GM23338 (cell line): ENCODE measurements around the gene SLC6A5. TPM values are rescaled to one million over a fixed set of nuclear protein-coding genes. Genes with fewer than 3 reads are reported as not detected.

Experiments used
- ATAC-seq: fragments of 200-7000 bp; cut with Tn5 transposase; 3 replicates; pipeline ENCODE4 v1.9.1; 2020
- DNase-seq: peaks from one replicate; pipeline ENCODE4 v3.0.0-alpha.2; 2015; ENCODE audit warnings: low spot score
- H2AFZ ChIP-seq: fragments of 200-600 bp; sonication (generic); 2 replicates; pipeline ENCODE4 v1.8.0; 2016; ENCODE audit warnings: antibody characterized with exemption, mild to moderate bottlenecking, moderate library complexity
- H3F3A ChIP-seq: fragments of 200-600 bp; sonication (generic); replicated peaks from 2 replicates; pipeline ENCODE4 v1.8.0; 2017; ENCODE audit warnings: antibody characterized with exemption, mixed run types, low read depth
- H3K27ac ChIP-seq: fragments of 200-600 bp; sonication (generic); 2 replicates; pipeline ENCODE4 v1.6.1; 2016; ENCODE audit warnings: low read depth
- H3K27me3 ChIP-seq: fragments of 200-600 bp; sonication (generic); 2 replicates; pipeline ENCODE4 v1.8.0; 2016; ENCODE audit warnings: mild to moderate bottlenecking, mixed run types, moderate library complexity; ENCODE audit not compliant: insufficient read depth
- H3K36me3 ChIP-seq: fragments of 200-600 bp; sonication (generic); 2 replicates; pipeline ENCODE4 v1.8.0; 2016; ENCODE audit warnings: mild to moderate bottlenecking; ENCODE audit not compliant: insufficient read depth
- H3K4me1 ChIP-seq: fragments of 200-600 bp; sonication (generic); 2 replicates; pipeline ENCODE4 v1.8.0; 2016; ENCODE audit warnings: mild to moderate bottlenecking, moderate library complexity; ENCODE audit not compliant: insufficient read depth
- H3K4me2 ChIP-seq: fragments of 200-600 bp; sonication (generic); 2 replicates; pipeline ENCODE4 v1.7.1; 2017; ENCODE audit warnings: mixed run types
- H3K4me3 ChIP-seq: fragments of 200-600 bp; sonication (generic); 2 replicates; pipeline ENCODE4 v1.6.1; 2016; ENCODE audit warnings: mixed run types
- H3K79me2 ChIP-seq: fragments of 200-600 bp; sonication (generic); replicated peaks from 2 replicates; pipeline ENCODE4 v1.8.0; 2017; ENCODE audit warnings: mild to moderate bottlenecking; ENCODE audit not compliant: insufficient read depth
- H3K9me2 ChIP-seq: fragments of 200-600 bp; sonication (generic); 2 replicates; pipeline ENCODE4 v1.8.0; 2017; ENCODE audit not compliant: insufficient read depth
- H4K20me1 ChIP-seq: fragments of 200-600 bp; sonication (generic); replicated peaks from 2 replicates; pipeline ENCODE4 v1.8.0; 2017; ENCODE audit warnings: mild to moderate bottlenecking; ENCODE audit not compliant: insufficient read depth
- H3K27ac Mint-ChIP-seq: 2 replicates; pipeline ENCODE4 v1.8.0; 2020; ENCODE audit warnings: inconsistent platforms, mild to moderate bottlenecking, moderate library complexity, mixed read lengths
- H3K27me3 Mint-ChIP-seq: 3 replicates; pipeline ENCODE4 v1.8.0; 2022; ENCODE audit warnings: low read depth, mild to moderate bottlenecking, moderate library complexity, mixed read lengths, inconsistent platforms; ENCODE audit not compliant: insufficient read depth, poor library complexity
- H3K36me3 Mint-ChIP-seq: 3 replicates; pipeline ENCODE4 v1.8.0; 2021; ENCODE audit warnings: low read depth, mild to moderate bottlenecking, inconsistent platforms, moderate library complexity, mixed read lengths
- H3K4me1 Mint-ChIP-seq: 3 replicates; pipeline ENCODE4 v1.8.0; 2020; ENCODE audit warnings: mild to moderate bottlenecking, inconsistent platforms, mixed read lengths
- H3K4me3 Mint-ChIP-seq: 3 replicates; pipeline ENCODE4 v1.8.0; 2021; ENCODE audit warnings: moderate library complexity, mild to moderate bottlenecking, inconsistent platforms, mixed read lengths
- H3K9me3 Mint-ChIP-seq: 3 replicates; pipeline ENCODE4 v1.8.0; 2020; ENCODE audit warnings: moderate library complexity, mild to moderate bottlenecking, inconsistent platforms, mixed read lengths
- CREB1 ChIP-seq: fragments of 250-450 bp; sonication (Bioruptor Pico); IDR thresholded peaks from 2 replicates; pipeline ENCODE4 v1.5.0; 2020; ENCODE audit warnings: low read depth, mild to moderate bottlenecking, moderate library complexity
- CTCF ChIP-seq, 2 experiments: fragments of 200-600 bp in 1 of 2; sonication (generic) in 1 of 2; conservative IDR thresholded peaks; 2 replicates each; pipeline versions ENCODE4 v1.5.1 to v1.6.1; 2016 to 2017; ENCODE audit warnings: antibody characterized with exemption in 2 of 2, low read depth in 2 of 2, mild to moderate bottlenecking in 2 of 2, moderate library complexity in 1 of 2
- EZH2phosphoT487 ChIP-seq: fragments of 200-600 bp; sonication (generic); IDR thresholded peaks from one replicate; pipeline ENCODE4 v1.8.1; 2018; ENCODE audit warnings: antibody characterized with exemption; ENCODE audit not compliant: unreplicated experiment
- JUNB ChIP-seq: IDR thresholded peaks from one replicate; pipeline ENCODE4 v1.6.1; 2016; ENCODE audit warnings: antibody characterized with exemption; ENCODE audit not compliant: unreplicated experiment
- REST ChIP-seq: IDR thresholded peaks from one replicate; pipeline ENCODE4 v1.6.1; 2018; ENCODE audit warnings: antibody characterized with exemption; ENCODE audit not compliant: unreplicated experiment
- ZNF331 ChIP-seq: fragments of 250-450 bp; sonication (Bioruptor Pico); IDR thresholded peaks from 2 replicates; pipeline ENCODE4 v1.5.0; 2020; ENCODE audit warnings: low read depth, mild to moderate bottlenecking, moderate library complexity
- ZNF462 ChIP-seq: fragments of 250-450 bp; sonication (Bioruptor Pico); IDR thresholded peaks from 2 replicates; pipeline ENCODE4 v1.5.0; 2020; ENCODE audit warnings: mild to moderate bottlenecking, moderate library complexity
- polyA plus RNA-seq: library from polyadenylated mRNA; unstranded; fragments of >200 nt; fragmentation: Nextera tagmentation; extraction: Ambion mirVana; gene quantifications from 2 replicates; pipeline ENCODE4 v1.2.1, GENCODE V29; 2016
- total RNA-seq: library from RNA; depleted of rRNA; stranded (reverse); fragments of >200 nt; shearing (Covaris generic); gene quantifications from 2 replicates; pipeline ENCODE4 v1.2.3, GENCODE V29; 2014

SLC6A5 gene
- total and polyA plus RNA-seq, 2 experiments from 2014 or later = not detected

- no peak for TF ChIP-seq JUNB
- no peak for TF ChIP-seq ZNF462
- TF ChIP-seq EZH2phosphoT487 = no peak
- TF ChIP-seq CREB1 (CRISPR knock-in tag) = no peak
- TF ChIP-seq ZNF331 (CRISPR knock-in tag) = no peak
- no peak for TF ChIP-seq REST
- no peak for TF ChIP-seq CTCF (conservative IDR thresholded peaks at IDR 0.05; ENCODE audit: low read depth in 2 of 2)
- no peaks in the 10 kb centered on the region for H4K20me1 ChIP-seq
- H3K36me3 Mint-ChIP-seq = no peaks in the 10 kb centered on the region
- H3K4me3 ChIP-seq = no peak overlapping the region
- no peak overlapping the region for H3K4me3 Mint-ChIP-seq
- DNase-seq (no peak), ATAC-seq (no peak)
- no peak overlapping the region for H3K27ac Mint-ChIP-seq
- no peaks in the 10 kb centered on the region for H3K9me2 ChIP-seq
- H3K4me2 ChIP-seq = no peak overlapping the region
- H2AFZ ChIP-seq = no peak overlapping the region
- H3F3A ChIP-seq = no peaks in the 10 kb centered on the region
- peaks cover 5% of the 10 kb centered on the region for H3K27me3 Mint-ChIP-seq
- no peak overlapping the region for H3K27ac ChIP-seq
- no peaks in the 10 kb centered on the region for H3K4me1 Mint-ChIP-seq
- no peaks in the 10 kb centered on the region for H3K4me1 ChIP-seq
- H3K36me3 ChIP-seq = no peaks in the 10 kb centered on the region
- H3K79me2 ChIP-seq = no peaks in the 10 kb centered on the region
- no peaks in the 10 kb centered on the region for H3K9me3 Mint-ChIP-seq
- H3K27me3 ChIP-seq = peaks cover 26% of the 10 kb centered on the region
Observed at GRCh38 chr11:20590381-20590780, 9.0 kb upstream of the SLC6A5 start.
